ENCODE data around the gene CENPI. TPM values are rescaled to one million over a fixed set of nuclear protein-coding genes. Genes with fewer than 3 reads are reported as not detected.
"Not testable (repeated sequence)": the region's sequence is repeated elsewhere in the genome, so short reads cannot be mapped to it uniquely, and the experiment has no call there.

Gene CENPI
- total RNA-seq, result 11.3 and 20.3 TPM in 2 replicates

DNA sequence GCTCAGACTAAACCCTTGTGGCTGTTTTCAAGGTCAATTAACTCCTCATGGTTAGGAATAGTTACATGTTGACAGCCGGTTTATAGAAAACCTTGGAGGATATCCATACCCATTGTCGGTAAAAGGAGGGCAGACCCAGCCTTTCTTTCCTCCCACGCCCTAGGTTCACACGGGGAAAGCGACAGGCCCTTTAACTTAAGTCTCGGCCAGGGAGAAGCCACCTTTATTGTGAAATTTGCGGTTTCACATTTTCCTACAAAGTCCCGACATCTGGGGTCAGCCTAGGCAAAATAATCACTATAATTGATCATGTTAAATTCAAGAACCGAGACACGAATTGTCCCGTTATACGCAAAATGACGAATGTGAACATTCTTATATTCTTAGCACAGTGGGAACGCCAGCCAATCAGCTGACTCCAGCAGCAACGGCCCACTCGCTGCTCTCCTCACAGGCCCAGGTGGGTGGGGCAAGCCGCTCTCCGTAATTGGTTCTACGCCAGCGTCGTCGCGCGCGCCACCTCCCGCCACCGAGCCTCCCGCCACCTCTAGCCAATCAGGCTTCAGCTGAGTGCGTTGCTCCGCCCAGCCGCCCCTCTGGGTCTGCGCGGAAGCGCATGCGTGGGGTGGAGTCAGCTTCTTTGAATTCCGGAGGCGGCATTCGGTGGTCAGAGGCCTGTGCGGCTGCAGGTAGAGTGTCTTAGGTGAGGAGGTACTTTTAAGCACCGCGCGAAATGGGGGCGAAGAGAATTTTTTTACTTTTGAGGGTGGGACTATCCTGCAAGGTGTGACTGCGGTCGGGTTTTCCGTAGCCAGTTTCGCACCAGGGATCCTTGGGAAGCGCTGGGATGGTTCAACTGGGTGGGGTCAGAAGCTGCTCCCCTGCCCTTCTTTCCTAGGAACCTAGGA, at the start of gene CENPI:
Gene CENPI (plus strand): TSS at position 659 of the 908 bp plus-strand sequence. CDS start 2,867 bp downstream, outside the sequence.
- peak; percentile 92 for DNase-seq (ENCODE audit: low read depth)
- H3K4me3 ChIP-seq (ENCODE audit: low read depth, low read length), result peak within 1 kb of the TSS; percentile 70
- TF ChIP-seq, protein P1, sequence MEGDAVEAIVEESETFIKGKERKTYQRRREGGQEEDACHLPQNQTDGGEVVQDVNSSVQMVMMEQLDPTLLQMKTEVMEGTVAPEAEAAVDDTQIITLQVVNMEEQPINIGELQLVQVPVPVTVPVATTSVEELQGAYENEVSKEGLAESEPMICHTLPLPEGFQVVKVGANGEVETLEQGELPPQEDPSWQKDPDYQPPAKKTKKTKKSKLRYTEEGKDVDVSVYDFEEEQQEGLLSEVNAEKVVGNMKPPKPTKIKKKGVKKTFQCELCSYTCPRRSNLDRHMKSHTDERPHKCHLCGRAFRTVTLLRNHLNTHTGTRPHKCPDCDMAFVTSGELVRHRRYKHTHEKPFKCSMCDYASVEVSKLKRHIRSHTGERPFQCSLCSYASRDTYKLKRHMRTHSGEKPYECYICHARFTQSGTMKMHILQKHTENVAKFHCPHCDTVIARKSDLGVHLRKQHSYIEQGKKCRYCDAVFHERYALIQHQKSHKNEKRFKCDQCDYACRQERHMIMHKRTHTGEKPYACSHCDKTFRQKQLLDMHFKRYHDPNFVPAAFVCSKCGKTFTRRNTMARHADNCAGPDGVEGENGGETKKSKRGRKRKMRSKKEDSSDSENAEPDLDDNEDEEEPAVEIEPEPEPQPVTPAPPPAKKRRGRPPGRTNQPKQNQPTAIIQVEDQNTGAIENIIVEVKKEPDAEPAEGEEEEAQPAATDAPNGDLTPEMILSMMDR (IDR thresholded peaks at IDR 0.05; ENCODE audit: insufficient read depth, low read depth, low read length), result no peak

GRCh38 chrX:101051153-101051548, 46.9 kb upstream of the CENPI start:
- TF ChIP-seq, protein P1 (IDR thresholded peaks at IDR 0.05; ENCODE audit: insufficient read depth, low read depth, low read length), result no peak
- no peak for DNase-seq (ENCODE audit: low read depth)
- H3K4me3 ChIP-seq (ENCODE audit: low read depth, low read length), result peak overlapping the region; percentile 72

- peak; percentile 64 for DNase-seq (ENCODE audit: low read depth)
- TF ChIP-seq, protein P1 (IDR thresholded peaks at IDR 0.05; ENCODE audit: insufficient read depth, low read depth, low read length), result no peak
- H3K4me3 ChIP-seq (ENCODE audit: low read depth, low read length), result peak within 1 kb of the TSS; percentile 72
Observed at GRCh38 chrX:101051549-101052302, 46.3 kb upstream of the CENPI start, which contains the start of gene TRMT2B. TSS of gene TRMT2B (minus strand) at chrX:101052111. CDS start at chrX:101042289, 9,822 bp downstream.

DNA sequence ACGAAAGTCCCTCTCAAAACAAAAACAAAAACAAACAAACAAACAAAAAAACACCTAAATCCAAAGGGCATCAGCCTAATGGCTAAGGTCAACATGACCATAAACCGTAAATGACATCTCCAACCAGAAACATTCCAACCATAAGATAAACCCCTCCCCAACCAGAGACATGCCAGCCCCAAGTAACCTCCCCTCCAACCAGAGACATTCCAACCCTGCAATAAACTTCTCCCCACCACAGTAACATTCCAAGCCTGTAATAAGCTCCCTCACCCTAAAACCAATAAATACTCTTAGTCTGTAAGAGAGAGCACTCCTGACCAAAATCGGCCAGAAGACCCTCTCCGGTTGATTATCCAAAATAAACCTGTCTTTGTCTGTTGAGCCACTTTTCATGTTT, 41.5 kb upstream of the CENPI start:
- DNase-seq (ENCODE audit: low read depth); H3K4me3 ChIP-seq (ENCODE audit: low read depth, low read length): not testable (repeated sequence)

DNA sequence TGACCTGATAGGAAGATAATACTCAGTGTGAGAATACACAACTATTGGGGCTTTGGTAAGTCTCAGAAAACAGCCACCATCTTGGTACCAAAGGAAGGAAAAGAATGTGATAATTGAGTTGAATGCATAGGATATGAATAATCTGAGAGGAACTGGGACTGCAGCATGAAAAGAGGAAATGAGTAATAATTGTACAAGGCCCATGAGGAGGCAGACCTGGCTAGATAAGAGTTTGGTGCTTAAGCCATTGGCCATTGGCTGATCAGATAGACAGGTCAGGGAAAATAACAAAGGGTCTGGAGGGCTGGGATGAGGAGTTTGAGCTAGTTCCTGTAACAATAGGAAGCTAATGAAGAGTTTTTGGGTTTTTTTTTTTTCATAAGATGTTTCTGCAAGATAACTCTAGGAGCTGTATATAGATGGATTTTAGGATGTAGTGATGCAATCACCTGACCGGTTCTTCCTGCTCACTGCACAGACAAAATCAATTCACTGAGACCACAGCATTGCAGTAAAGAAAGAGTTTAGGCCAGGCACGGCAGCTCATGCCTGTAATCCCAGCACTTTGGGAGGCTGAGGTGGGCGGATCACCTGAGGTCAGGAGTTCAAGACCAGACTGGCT, 40.8 kb upstream of the CENPI start:
- H3K4me3 ChIP-seq (ENCODE audit: low read depth, low read length), result no peak overlapping the region
- TF ChIP-seq, protein P1 (IDR thresholded peaks at IDR 0.05; ENCODE audit: insufficient read depth, low read depth, low read length), result no peak
- DNase-seq (ENCODE audit: low read depth), result no peak

- H3K4me3 ChIP-seq (ENCODE audit: low read depth, low read length), result no peak overlapping the region
- DNase-seq (ENCODE audit: low read depth), result no peak
- TF ChIP-seq, protein P1 (IDR thresholded peaks at IDR 0.05; ENCODE audit: insufficient read depth, low read depth, low read length), result no peak
Observed at GRCh38 chrX:101062176-101062575, 35.8 kb upstream of the CENPI start.
